HG03097 (cell line): ENCODE measurements around the gene CREG2.

Experiments
- ATAC-seq: cut with Tn5 transposase; IDR thresholded peaks from one replicate; pipeline ENCODE4 v1.9.1; 2021; ENCODE audit not compliant: unreplicated experiment, low FRiP score

The CREG2 gene

GRCh38 chr2:101387151-101387834 is at the start of gene CREG2:
CREG2 (minus strand) TSS chr2:101387503; CDS start chr2:101387457, 46 bp downstream.
- ATAC-seq = no peak

- ATAC-seq = no peak
Measured at GRCh38 chr2:101435001-101435862, 47.9 kb upstream of the CREG2 start.

GRCh38 chr2:101433465-101433864 is 46.2 kb upstream of the CREG2 start:
- no peak for ATAC-seq

GRCh38 chr2:101432411-101433181 is 45.3 kb upstream of the CREG2 start:
- ATAC-seq = no peak

GRCh38 chr2:101431486-101431885 is 44.2 kb upstream of the CREG2 start:
- no peak for ATAC-seq

- ATAC-seq = no peak
Measured at GRCh38 chr2:101430156-101430555, 42.9 kb upstream of the CREG2 start.

GRCh38 chr2:101429453-101429852 is 42.1 kb upstream of the CREG2 start:
- no peak for ATAC-seq

- ATAC-seq = no peak
Measured at GRCh38 chr2:101428422-101429176, 41.3 kb upstream of the CREG2 start.

GRCh38 chr2:101427743-101428142 is 40.4 kb upstream of the CREG2 start:
- no peak for ATAC-seq

GRCh38 chr2:101427240-101427639 is 39.9 kb upstream of the CREG2 start:
- no peak for ATAC-seq

GRCh38 chr2:101426822-101427221 is 39.5 kb upstream of the CREG2 start:
- no peak for ATAC-seq

GRCh38 chr2:101420623-101421022 is 33.3 kb upstream of the CREG2 start:
- no peak for ATAC-seq

- no peak for ATAC-seq
Measured at GRCh38 chr2:101419096-101419663, 31.9 kb upstream of the CREG2 start.

- no peak for ATAC-seq
Measured at GRCh38 chr2:101418460-101419095, 31.3 kb upstream of the CREG2 start.

GRCh38 chr2:101416609-101417008 is 29.3 kb upstream of the CREG2 start:
- ATAC-seq = no peak

GRCh38 chr2:101415884-101416283 is 28.6 kb upstream of the CREG2 start:
- no peak for ATAC-seq

- ATAC-seq = no peak
Measured at GRCh38 chr2:101415220-101415619, 27.9 kb upstream of the CREG2 start.

GRCh38 chr2:101412092-101412694 is 24.9 kb upstream of the CREG2 start:
- no peak for ATAC-seq

- no peak for ATAC-seq
Measured at GRCh38 chr2:101410746-101411145, 23.4 kb upstream of the CREG2 start.
